Transverse colon (tissue), 4 donors: Measurements from ENCODE around the gene RAD51AP1. TPM values are rescaled to one million over a fixed set of nuclear protein-coding genes. Genes with fewer than 3 reads are reported as not detected.

Experiments
- DNase-seq: peaks from one replicate; pipeline ENCODE4 v3.0.0-alpha.2; 2019
- H3K27ac ChIP-seq, 4 donors: fragments of 200-600 bp; sonication (generic); 2 replicates each; pipeline ENCODE4 v1.5.1; 2016 to 2018; ENCODE audit warnings: inconsistent platforms in 4 of 4
- H3K27me3 ChIP-seq: fragments of 200-600 bp; sonication (generic); 2 replicates; pipeline ENCODE4 v1.5.1; 2017; ENCODE audit warnings: inconsistent platforms
- H3K36me3 ChIP-seq, 4 donors: fragments of 200-600 bp; sonication (generic); 2 replicates each; pipeline ENCODE4 v1.5.1; 2017 to 2019; ENCODE audit warnings: inconsistent platforms in 4 of 4
- H3K4me1 ChIP-seq, 4 donors: fragments of 200-600 bp; sonication (generic); 2 replicates each; pipeline ENCODE4 v1.5.1; 2017 to 2020; ENCODE audit warnings: inconsistent platforms in 4 of 4
- H3K4me3 ChIP-seq, 4 donors: fragments of 200-600 bp; sonication (generic); 1 replicate in 1 of 4; 2 replicates in 3 of 4; pipeline versions ENCODE4 v1.5.1 to v1.6.1; 2017 to 2019; ENCODE audit warnings: inconsistent platforms in 4 of 4
- H3K9me3 ChIP-seq, 2 donors: fragments of 200-600 bp; sonication (generic); 2 replicates each; pipeline ENCODE4 v1.5.1; 2017 to 2019; ENCODE audit warnings: inconsistent platforms in 2 of 2
- CTCF ChIP-seq, 5 experiments: fragments of 200-600 bp in 3 of 5; fragments of 450-650 bp in 2 of 5; sonication (generic) in 3 of 5; IDR thresholded peaks; 1 replicate in 2 of 5; 2 replicates in 3 of 5; pipeline ENCODE4 v1.5.1; 2016 to 2017; ENCODE audit warnings: antibody characterized with exemption in 5 of 5, inconsistent platforms in 3 of 5, mild to moderate bottlenecking in 2 of 5, moderate library complexity in 1 of 5
- EP300 ChIP-seq: sonication (generic); formaldehyde crosslinking; IDR thresholded peaks from one replicate; pipeline ENCODE4 v1.6.1; 2017; ENCODE audit warnings: antibody characterized with exemption, low read depth
- POLR2A ChIP-seq: fragments of 450-650 bp; IDR thresholded peaks from one replicate; pipeline ENCODE4 v1.6.1; 2016; ENCODE audit warnings: antibody characterized with exemption, mild to moderate bottlenecking, moderate library complexity
- POLR2AphosphoS5 ChIP-seq, 3 donors: sonication (generic); formaldehyde crosslinking; IDR thresholded peaks; one replicate each; pipeline ENCODE4 v1.6.1; 2016; ENCODE audit warnings: antibody characterized with exemption in 3 of 3
- WGBS, 2 donors: methylation state at CpG; one replicate each; pipeline ENCODE4 v1.1.5; 2018; ENCODE audit warnings: low coverage in 1 of 2; 5-methylcytosine and 5-hydroxymethylcytosine counted together
- in situ Hi-C, 4 donors: fragments of 200-750 bp; cut with MboI; loops; one replicate each; pipeline versions ENCODE4 v1.15.0 to v1.15.1; 2017; ENCODE audit warnings: low sequenced_read_pairs in 3 of 4, low pct_ligation_motif_present in 1 of 4, low pct_unique_long_range_greater_than_20kb in 1 of 4
- intact Hi-C: fragments of 100-400 bp; cut with DNase I; formaldehyde crosslinking; loops from one replicate; pipeline ENCODE4 v1.15.1; 2023; ENCODE audit warnings: low total_unique reads
- total RNA-seq, 4 donors: library from RNA; depleted of rRNA; stranded (reverse); fragments of >200 nt; gene quantifications; one replicate each; pipeline ENCODE4 v1.1.0, GENCODE V29; 2016

Gene RAD51AP1
- total RNA-seq, 4 donors from 2014 or later: 1.9 to 2.7 (median 2.4) TPM; not detected in 1

- Histone ChIP-seq H3K27ac (no peak overlapping the region), H3K36me3 (peaks cover 0 to 32% (median 7%) of the 10 kb centered on the region in 4 donors), H3K4me1 (peaks cover 0 to 11% (median 0%) of the 10 kb centered on the region in 4 donors), H3K4me3 (no peak overlapping the region), H3K9me3 (no peaks in the 10 kb centered on the region), H3K27me3 (no peaks in the 10 kb centered on the region)
- DNase-seq: no peak
- no peak for TF ChIP-seq POLR2AphosphoS5 (IDR thresholded peaks at IDR 0.05)
- TF ChIP-seq POLR2A: no peak
- no peak for TF ChIP-seq CTCF (IDR thresholded peaks at IDR 0.05)
- no peak for TF ChIP-seq EP300
- WGBS, 2 donors: 83 to 86% methylated on average over 6 of the region's 6 CpGs
- intact Hi-C loops (no loop called here), in situ Hi-C loops (loop anchor here in 2 of 4 donors (10.0 to 25.0 kb wide), 2 partner anchors 219 to 656 kb away; partner anchors contain the start of genes TIGAR (in 2 of the 2) and PARP11 (in 1 of the 2))
Measured at GRCh38 chr12:4530982-4531586, 7.6 kb upstream of the RAD51AP1 start.

GRCh38 chr12:4535092-4535491 is 3.6 kb upstream of the RAD51AP1 start:
- in situ Hi-C loops: loop anchor here in 2 of 4 donors (10.0 to 25.0 kb wide), 2 partner anchors 223 to 660 kb away; partner anchors contain the start of genes TIGAR (in 2 of the 2) and PARP11 (in 1 of the 2)
- peaks cover 0 to 36% (median 14%) of the 10 kb centered on the region in 4 donors for H3K4me1 ChIP-seq

GRCh38 chr12:4535871-4536270 is 2.8 kb upstream of the RAD51AP1 start:
- H3K36me3 ChIP-seq: peaks cover 0 to 26% (median 7%) of the 10 kb centered on the region in 4 donors
- H3K27ac ChIP-seq: no peak overlapping the region
- DNase-seq: no peak
- H3K27me3 ChIP-seq: no peaks in the 10 kb centered on the region
- TF ChIP-seq EP300 (no peak), POLR2A (no peak), CTCF (IDR thresholded peaks at IDR 0.05) (no peak), POLR2AphosphoS5 (IDR thresholded peaks at IDR 0.05) (no peak)
- 65 to 80% methylated on average over 2 of the region's 2 CpGs for WGBS, 2 donors
- no peaks in the 10 kb centered on the region for H3K9me3 ChIP-seq
- in situ Hi-C loops: loop anchor here in 2 of 4 donors (10.0 to 25.0 kb wide), 2 partner anchors 224 to 661 kb away; partner anchors contain the start of genes TIGAR (in 2 of the 2) and PARP11 (in 1 of the 2)
- intact Hi-C loops: no loop called here
- H3K4me3 ChIP-seq: no peak overlapping the region
- peaks cover 0 to 36% (median 14%) of the 10 kb centered on the region in 4 donors for H3K4me1 ChIP-seq

More at GRCh38 chr12:4535092-4535491, 3.6 kb upstream of the RAD51AP1 start:
- TF ChIP-seq POLR2AphosphoS5 (IDR thresholded peaks at IDR 0.05): no peak
- no peak for TF ChIP-seq EP300
- no peak for TF ChIP-seq CTCF (IDR thresholded peaks at IDR 0.05)
- TF ChIP-seq POLR2A: no peak
- Histone ChIP-seq H3K27ac (no peak overlapping the region), H3K27me3 (no peaks in the 10 kb centered on the region), H3K4me3 (no peak overlapping the region), H3K9me3 (no peaks in the 10 kb centered on the region), H3K36me3 (peaks cover 0 to 26% (median 7%) of the 10 kb centered on the region in 4 donors)
- intact Hi-C loops: no loop called here
- DNase-seq: no peak
- 50 to 68% methylated on average over 2 to 4 of the region's 4 CpGs for WGBS, 2 donors

GRCh38 chr12:4539167-4539870 is 629 bp downstream of the RAD51AP1 start:
- in situ Hi-C loops: loop anchor here in 2 of 4 donors (10.0 to 25.0 kb wide), 2 partner anchors 227 to 665 kb away; partner anchors contain the start of genes TIGAR (in 2 of the 2) and PARP11 (in 1 of the 2)
- WGBS, 2 donors: 8 to 26% methylated on average over 10 to 16 of the region's 16 CpGs
- intact Hi-C loops: no loop called here

More at GRCh38 chr12:4539167-4539870, 629 bp downstream of the RAD51AP1 start:
- H3K9me3 ChIP-seq: no peaks in the 10 kb centered on the region
- H3K4me1 ChIP-seq: peaks cover 0 to 36% (median 14%) of the 10 kb centered on the region in 4 donors
- H3K36me3 ChIP-seq: peaks cover 0 to 1% (median 0%) of the 10 kb centered on the region in 4 donors
- H3K4me3 ChIP-seq: peak overlapping the region; percentile 52 to 92 (median 68)
- no peaks in the 10 kb centered on the region for H3K27me3 ChIP-seq
- TF ChIP-seq POLR2A: no peak
- no peak for TF ChIP-seq CTCF (IDR thresholded peaks at IDR 0.05)
- no peak for TF ChIP-seq POLR2AphosphoS5 (IDR thresholded peaks at IDR 0.05)
- no peak for DNase-seq
- H3K27ac ChIP-seq: peak overlapping the region; percentile 82 to 91 (median 85)
